ENCODE data around the gene SMTNL1. TPM values are rescaled to one million over a fixed set of nuclear protein-coding genes. Genes with fewer than 3 reads are reported as not detected.
"Not testable (repeated sequence)": the region's sequence is repeated elsewhere in the genome, so short reads cannot be mapped to it uniquely, and the experiment has no call there.

SMTNL1 gene
- total and polyA plus RNA-seq, 5 experiments from 2014 or later: 0.12 to 0.37 TPM; not detected in 3

DNA sequence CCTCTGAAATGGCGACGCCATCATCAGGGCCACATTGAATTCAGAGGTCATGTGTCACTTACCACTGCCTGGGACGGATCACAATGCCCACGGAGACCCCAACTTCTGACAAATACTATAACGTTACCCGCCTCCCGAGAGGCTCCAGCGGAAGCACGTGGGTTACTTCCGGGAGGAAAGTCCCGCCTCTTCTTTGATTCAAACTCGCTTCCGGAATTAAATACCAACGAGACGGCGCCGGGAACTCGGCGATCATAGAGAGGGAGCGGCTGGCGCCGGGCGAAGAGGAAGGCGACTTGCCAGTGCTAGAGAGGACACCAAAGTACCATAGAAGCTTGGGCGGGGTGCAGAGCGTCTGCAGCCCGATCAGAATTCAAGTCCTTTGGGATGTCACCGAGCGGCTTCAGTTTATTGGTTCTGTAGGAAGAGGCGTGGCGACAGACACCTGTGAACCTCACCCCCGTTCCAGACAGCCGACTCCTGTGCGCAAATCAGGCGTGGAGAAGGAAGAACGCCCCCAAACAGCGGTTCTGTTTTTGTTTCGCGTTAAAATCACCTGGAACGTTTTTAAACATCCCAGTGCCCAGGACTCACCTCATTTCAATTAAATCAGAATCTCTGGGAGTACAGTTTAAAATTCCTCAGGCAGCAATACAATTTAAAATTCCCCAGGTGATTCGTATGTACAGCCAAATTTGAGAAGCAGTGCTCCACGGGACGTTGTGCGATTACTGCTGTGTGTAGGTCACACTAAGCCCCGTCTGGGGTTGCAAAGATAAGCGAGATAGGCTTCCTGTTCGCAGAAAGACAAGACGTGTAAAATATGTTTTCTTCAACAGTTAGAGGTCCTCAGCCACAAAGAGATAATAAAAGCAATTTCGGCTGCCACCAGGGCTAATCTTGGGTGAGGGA, 6.5 kb upstream of the SMTNL1 start, which contains the start of gene TIMM10:
TSS of gene TIMM10 (minus strand) at position 159 of the 912 bp plus-strand sequence. CDS start 565 bp downstream, outside the sequence.
- DNase-seq: peak; percentile 78 to 98 (median 94)
- Mint-ChIP-seq H3K36me3 (peaks cover 0 to 6% (median 0%) of the 10 kb centered on the region in 3 donors), H3K27ac (peak within 1 kb of the TSS; percentile 95 to 99 (median 96)), H3K9me3 (no peaks in the 10 kb centered on the region), H3K4me1 (peaks cover 10 to 39% (median 38%) of the 10 kb centered on the region in 4 donors), H3K27me3 (no peaks in the 10 kb centered on the region), H3K4me3 (peak within 1 kb of the TSS; percentile 88 to 98 (median 94))
- POLR2A ChIA-PET: interaction anchor here (1.2 to 6.1 kb wide), 9 partner anchors 11 to 205 kb away, joined by 3 to 39 read pairs (median 5); partner anchors contain the start of genes SLC43A1, SSRP1 and UBE2L6
- ATAC-seq: peak; percentile 91 to 93

DNA sequence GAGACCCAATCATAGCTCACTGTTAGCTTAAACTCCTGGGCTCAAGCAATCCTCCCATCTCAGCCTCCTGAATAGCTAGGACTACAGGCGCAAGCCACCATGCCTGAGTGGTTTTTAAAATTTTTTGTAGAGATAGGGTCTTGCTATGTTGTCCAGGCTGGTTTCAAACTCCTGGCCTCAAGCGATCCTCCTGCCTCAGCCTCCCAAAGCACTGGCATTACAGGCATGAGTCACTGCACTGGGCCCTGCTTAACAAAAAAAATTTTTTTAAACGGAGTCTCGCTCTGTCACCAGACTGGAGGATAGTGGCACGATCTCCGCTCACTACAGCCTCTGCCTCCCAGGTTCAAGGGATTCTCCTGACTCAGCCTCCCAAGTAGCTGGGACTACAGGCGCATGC, 2.9 kb upstream of the SMTNL1 start:
- H3K9me3 Mint-ChIP-seq, H3K27me3 Mint-ChIP-seq, DNase-seq, H3K36me3 Mint-ChIP-seq, POLR2A ChIA-PET, H3K4me3 Mint-ChIP-seq, ATAC-seq: not testable (repeated sequence)
- H3K4me1 Mint-ChIP-seq: peaks cover 4 to 27% (median 22%) of the 10 kb centered on the region in 4 donors
- peak overlapping the region in 1 of 10 donors; percentile 67 for H3K27ac Mint-ChIP-seq

DNA sequence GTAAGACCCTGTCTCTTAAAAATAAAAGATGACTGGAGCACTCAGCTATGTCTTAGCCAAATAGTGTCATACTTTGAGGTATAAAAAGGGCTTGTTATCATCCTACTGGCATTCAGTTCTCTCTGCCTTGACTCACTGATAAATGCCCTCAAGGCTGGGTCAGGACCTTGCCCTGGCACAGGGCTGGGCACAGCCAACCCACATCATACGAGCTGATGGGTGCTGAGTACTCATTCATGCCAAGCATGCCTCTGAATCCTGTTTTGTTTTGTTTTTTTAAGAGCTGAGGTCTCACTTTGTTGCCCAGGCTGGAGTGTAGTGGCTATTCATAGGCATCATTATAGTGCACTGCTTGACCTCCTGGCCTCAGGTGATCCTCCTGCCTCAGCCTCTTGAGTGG, 1.9 kb downstream of the SMTNL1 start:
- no peak for ATAC-seq
- H3K9me3 Mint-ChIP-seq: no peaks in the 10 kb centered on the region
- H3K27me3 Mint-ChIP-seq: no peaks in the 10 kb centered on the region
- no peak overlapping the region for H3K4me3 Mint-ChIP-seq
- POLR2A ChIA-PET: no interaction called here
- peaks cover 0 to 6% (median 3%) of the 10 kb centered on the region in 3 donors for H3K36me3 Mint-ChIP-seq
- H3K27ac Mint-ChIP-seq: peak overlapping the region in 1 of 10 donors; percentile 61
- no peak for DNase-seq
- H3K4me1 Mint-ChIP-seq: peaks cover 0 to 7% (median 3%) of the 10 kb centered on the region in 4 donors

DNA sequence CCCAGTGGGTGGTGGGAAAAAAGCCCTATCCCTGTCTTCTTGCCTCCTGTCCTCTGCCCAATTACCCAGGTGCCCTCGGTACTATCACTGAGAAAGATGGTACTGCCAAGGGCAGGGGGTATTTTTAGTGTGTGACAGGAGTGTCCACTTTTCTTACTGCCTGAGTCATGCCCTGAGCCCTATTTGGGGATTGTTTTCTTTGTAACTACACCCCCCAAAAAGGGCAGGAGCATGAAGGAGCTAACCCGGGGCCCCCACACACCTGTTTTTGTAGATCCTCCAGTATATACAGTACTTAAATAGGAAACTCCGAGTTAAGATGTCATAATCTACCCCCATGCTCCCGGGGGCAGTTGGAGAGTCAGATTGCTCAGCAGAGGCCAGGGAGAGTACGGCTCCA, 3.8 kb downstream of the SMTNL1 start:
- Mint-ChIP-seq H3K4me1 (peaks cover 0 to 7% (median 3%) of the 10 kb centered on the region in 4 donors), H3K27me3 (no peaks in the 10 kb centered on the region), H3K36me3 (peaks cover 0 to 6% (median 3%) of the 10 kb centered on the region in 3 donors), H3K9me3 (no peaks in the 10 kb centered on the region), H3K4me3 (no peak overlapping the region), H3K27ac (no peak overlapping the region)
- DNase-seq (no peak), ATAC-seq (no peak)
- POLR2A ChIA-PET: interaction anchor here (0.6 kb wide), 1 partner anchor 374 kb away, joined by 3 read pairs; no protein-coding TSS in a partner anchor

DNA sequence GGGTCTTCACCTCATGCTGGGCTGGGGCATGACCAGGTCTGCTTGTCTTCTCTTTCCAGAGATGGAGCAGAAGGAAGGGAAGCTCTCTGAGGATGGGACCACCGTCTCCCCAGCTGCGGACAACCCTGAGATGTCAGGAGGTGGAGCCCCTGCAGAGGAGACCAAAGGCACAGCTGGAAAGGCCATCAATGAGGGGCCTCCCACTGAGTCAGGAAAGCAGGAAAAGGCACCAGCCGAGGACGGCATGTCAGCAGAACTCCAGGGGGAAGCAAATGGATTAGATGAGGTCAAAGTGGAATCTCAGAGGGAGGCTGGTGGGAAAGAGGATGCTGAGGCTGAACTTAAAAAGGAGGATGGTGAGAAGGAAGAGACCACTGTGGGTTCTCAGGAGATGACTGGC, 5.2 kb downstream of the SMTNL1 start:
- POLR2A ChIA-PET: no interaction called here
- Mint-ChIP-seq H3K9me3 (no peaks in the 10 kb centered on the region), H3K27ac (peak overlapping the region in 1 of 10 donors; percentile 9), H3K4me1 (peaks cover 4 to 13% (median 7%) of the 10 kb centered on the region in 4 donors), H3K4me3 (no peak overlapping the region), H3K27me3 (no peaks in the 10 kb centered on the region), H3K36me3 (peaks cover 0 to 11% (median 3%) of the 10 kb centered on the region in 3 donors)
- ATAC-seq (no peak), DNase-seq (no peak)

DNA sequence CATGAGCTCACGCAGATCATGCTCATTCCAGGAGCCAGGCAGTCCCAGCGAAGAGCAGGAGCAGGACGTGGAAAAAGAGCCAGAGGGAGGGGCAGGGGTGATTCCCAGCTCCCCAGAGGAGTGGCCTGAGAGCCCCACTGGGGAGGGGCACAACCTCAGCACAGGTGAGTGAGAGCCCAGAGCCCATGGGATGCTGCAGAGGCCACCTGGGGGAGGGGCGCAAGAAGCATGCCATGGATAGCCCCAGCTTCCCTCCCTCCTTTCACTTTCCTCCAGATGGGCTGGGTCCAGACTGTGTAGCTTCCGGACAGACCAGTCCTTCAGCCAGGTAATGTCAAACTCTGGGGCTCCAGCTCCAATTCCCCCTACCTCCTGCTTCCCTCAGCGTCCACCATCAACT, 6.2 kb downstream of the SMTNL1 start:
- POLR2A ChIA-PET: no interaction called here
- Mint-ChIP-seq H3K9me3 (no peaks in the 10 kb centered on the region), H3K4me3 (no peak overlapping the region), H3K27ac (peak overlapping the region in 3 of 10 donors; percentile 40 to 82 (median 49)), H3K27me3 (no peaks in the 10 kb centered on the region), H3K36me3 (peaks cover 0 to 15% (median 0%) of the 10 kb centered on the region in 3 donors), H3K4me1 (peaks cover 7 to 15% (median 12%) of the 10 kb centered on the region in 4 donors)
- ATAC-seq: no peak
- no peak for DNase-seq

DNA sequence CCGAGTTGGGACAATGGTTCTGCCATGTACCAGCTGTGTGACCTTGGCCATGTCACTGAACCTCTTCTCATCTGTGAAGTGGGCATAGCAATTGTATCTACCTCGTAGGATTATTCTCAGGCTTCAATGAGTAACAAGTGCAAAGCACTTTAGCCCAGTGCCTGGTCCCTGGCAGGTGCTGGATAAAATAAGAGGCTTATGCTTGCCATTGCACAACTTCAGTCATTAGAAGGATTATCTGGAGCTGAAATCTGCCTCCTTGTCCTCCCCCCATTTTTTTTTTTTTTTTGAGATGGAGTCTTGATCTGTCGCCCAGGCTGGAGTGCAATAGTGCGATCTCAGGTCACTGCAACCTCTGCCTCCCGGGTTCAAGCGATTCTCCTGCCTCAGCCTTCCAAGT, 7.2 kb downstream of the SMTNL1 start:
- POLR2A ChIA-PET: no interaction called here
- H3K27ac Mint-ChIP-seq: peak overlapping the region in 3 of 10 donors; percentile 34 to 51 (median 37)
- H3K4me3 Mint-ChIP-seq: no peak overlapping the region
- peaks cover 8 to 15% (median 12%) of the 10 kb centered on the region in 4 donors for H3K4me1 Mint-ChIP-seq
- H3K27me3 Mint-ChIP-seq: no peaks in the 10 kb centered on the region
- ATAC-seq (no peak), DNase-seq (no peak)
- H3K36me3 Mint-ChIP-seq: peaks cover 0 to 22% (median 0%) of the 10 kb centered on the region in 3 donors
- H3K9me3 Mint-ChIP-seq: no peaks in the 10 kb centered on the region

DNA sequence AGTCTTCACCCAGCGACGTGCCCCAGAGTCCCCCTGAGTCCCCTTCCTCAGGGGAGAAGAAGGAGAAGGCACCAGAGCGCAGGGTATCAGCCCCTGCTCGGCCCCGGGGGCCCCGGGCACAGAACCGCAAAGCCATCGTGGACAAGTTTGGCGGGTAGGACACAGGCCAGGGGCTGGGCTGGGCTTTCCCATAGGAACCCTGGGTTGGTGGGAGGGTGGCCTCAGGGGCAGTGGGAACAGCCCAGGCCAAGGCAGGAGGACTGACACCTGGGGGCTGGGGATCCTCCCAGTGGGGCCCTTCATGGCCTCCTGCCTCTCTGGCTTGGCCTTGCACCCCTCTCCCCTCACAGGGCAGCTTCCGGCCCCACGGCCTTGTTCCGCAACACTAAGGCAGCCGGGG, 8.5 kb downstream of the SMTNL1 start:
- POLR2A ChIA-PET: interaction anchor here (0.5 kb wide), 1 partner anchor 71 kb away, joined by 3 read pairs; no protein-coding TSS in a partner anchor
- H3K27ac Mint-ChIP-seq: peak overlapping the region in 2 of 10 donors; percentile 51 to 86
- DNase-seq (no peak), ATAC-seq (no peak)
- H3K27me3 Mint-ChIP-seq: no peaks in the 10 kb centered on the region
- H3K4me3 Mint-ChIP-seq: no peak overlapping the region
- peaks cover 8 to 15% (median 13%) of the 10 kb centered on the region in 4 donors for H3K4me1 Mint-ChIP-seq
- H3K9me3 Mint-ChIP-seq: no peaks in the 10 kb centered on the region
- H3K36me3 Mint-ChIP-seq: peaks cover 0 to 32% (median 0%) of the 10 kb centered on the region in 3 donors

DNA sequence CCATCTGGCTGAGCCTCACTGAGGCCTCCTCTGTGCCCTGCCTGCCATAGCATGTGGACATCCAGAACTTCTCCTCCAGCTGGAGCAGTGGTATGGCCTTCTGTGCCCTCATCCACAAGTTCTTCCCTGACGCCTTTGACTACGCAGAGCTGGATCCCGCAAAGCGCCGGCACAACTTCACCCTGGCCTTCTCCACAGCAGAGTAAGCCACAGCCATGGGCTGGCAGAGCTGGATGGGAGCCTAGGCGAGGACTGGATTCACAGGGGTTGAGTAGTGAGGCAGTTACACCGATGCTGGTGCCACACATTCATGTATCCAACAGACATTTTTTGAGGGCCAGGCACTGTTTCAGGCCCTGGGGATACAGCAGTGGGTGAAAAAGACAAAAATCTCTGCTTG, 9.1 kb downstream of the SMTNL1 start:
- ATAC-seq: no peak
- peak overlapping the region in 3 of 10 donors; percentile 33 to 80 (median 77) for H3K27ac Mint-ChIP-seq

DNA sequence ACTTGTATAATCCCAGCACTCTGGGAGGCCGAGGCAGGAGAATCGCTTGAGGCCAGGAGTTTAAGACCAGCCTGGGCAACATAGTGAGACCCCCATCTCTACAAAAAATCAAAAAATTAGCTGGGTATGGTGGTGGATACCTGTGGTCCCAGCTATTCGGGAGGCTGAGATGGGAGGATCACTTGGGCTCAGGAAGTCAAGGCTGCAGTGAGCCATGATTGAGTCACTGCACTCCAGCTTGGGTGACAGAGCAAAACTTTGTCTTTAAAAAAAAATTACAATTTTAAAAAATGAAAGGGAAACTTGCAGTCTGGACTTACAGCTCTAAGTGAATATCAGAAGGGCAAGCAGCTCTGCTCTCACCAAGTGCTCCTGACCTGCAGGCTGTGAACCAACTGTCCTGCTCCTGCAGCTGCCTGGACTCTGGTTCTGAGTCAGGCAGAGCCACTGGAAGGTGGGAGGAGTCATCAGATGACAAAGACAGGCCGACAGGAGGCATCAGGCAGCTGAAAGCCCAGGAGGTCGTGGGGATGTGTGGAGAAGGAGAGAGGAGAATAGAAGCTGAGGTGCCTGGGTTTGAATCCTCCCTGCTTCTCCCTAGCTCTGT, 9.6 kb downstream of the SMTNL1 start:
- ATAC-seq (no peak), DNase-seq (no peak)
- no peaks in the 10 kb centered on the region for H3K9me3 Mint-ChIP-seq
- POLR2A ChIA-PET: interaction anchor here (0.7 kb wide), 1 partner anchor 19 kb away, joined by 3 read pairs; no protein-coding TSS in a partner anchor
- peaks cover 8 to 15% (median 13%) of the 10 kb centered on the region in 4 donors for H3K4me1 Mint-ChIP-seq
- peaks cover 0 to 42% (median 2%) of the 10 kb centered on the region in 3 donors for H3K36me3 Mint-ChIP-seq
- no peak overlapping the region for H3K4me3 Mint-ChIP-seq
- no peaks in the 10 kb centered on the region for H3K27me3 Mint-ChIP-seq
- peak overlapping the region in 8 of 10 donors; percentile 63 to 85 (median 76) for H3K27ac Mint-ChIP-seq

More for the DNA sequence above, 9.1 kb downstream of the SMTNL1 start:
- Mint-ChIP-seq H3K9me3 (no peaks in the 10 kb centered on the region), H3K36me3 (peaks cover 0 to 36% (median 0%) of the 10 kb centered on the region in 3 donors), H3K4me3 (no peak overlapping the region), H3K4me1 (peaks cover 8 to 15% (median 13%) of the 10 kb centered on the region in 4 donors), H3K27me3 (no peaks in the 10 kb centered on the region)
- DNase-seq: no peak
- POLR2A ChIA-PET: interaction anchor here (0.5 kb wide), 1 partner anchor 71 kb away, joined by 3 read pairs; no protein-coding TSS in a partner anchor

DNA sequence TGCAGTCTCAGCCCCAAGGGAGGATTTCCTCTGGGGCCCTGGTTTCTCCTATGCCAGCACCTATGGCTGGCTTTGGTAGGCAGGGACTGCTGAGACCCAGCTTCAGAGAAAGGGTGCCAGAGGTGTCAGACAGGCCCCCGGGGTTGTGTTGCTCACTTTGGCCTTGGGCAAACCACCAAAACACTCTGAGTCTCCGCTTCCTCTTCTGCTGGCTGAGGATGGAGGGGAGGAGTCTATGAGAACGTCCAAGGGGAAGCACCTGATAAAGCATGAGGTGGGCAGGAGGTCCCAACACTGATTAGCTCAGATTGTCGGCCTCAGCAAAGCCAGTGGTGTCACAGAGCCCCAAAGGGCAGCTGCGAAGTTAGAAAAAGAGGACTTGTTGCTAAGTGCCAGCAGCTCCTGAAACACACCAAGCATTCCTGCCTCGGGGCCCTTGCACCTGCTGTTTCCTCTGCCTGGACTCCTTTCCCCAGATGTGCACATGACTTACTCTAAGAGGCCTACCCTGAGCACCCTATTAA, 10.5 kb downstream of the SMTNL1 start:
- peaks cover 8 to 13% (median 11%) of the 10 kb centered on the region in 4 donors for H3K4me1 Mint-ChIP-seq
- no peaks in the 10 kb centered on the region for H3K9me3 Mint-ChIP-seq
- H3K27me3 Mint-ChIP-seq: no peaks in the 10 kb centered on the region
- no peak overlapping the region for H3K4me3 Mint-ChIP-seq
- DNase-seq: no peak
- H3K36me3 Mint-ChIP-seq: peaks cover 0 to 51% (median 5%) of the 10 kb centered on the region in 3 donors
- POLR2A ChIA-PET: interaction anchor here (0.7 kb wide), 1 partner anchor 20 kb away, joined by 3 read pairs; no protein-coding TSS in a partner anchor
- ATAC-seq: peak in 1 of 2 donors; percentile 39
- peak overlapping the region in 8 of 10 donors; percentile 64 to 83 (median 79) for H3K27ac Mint-ChIP-seq

DNA sequence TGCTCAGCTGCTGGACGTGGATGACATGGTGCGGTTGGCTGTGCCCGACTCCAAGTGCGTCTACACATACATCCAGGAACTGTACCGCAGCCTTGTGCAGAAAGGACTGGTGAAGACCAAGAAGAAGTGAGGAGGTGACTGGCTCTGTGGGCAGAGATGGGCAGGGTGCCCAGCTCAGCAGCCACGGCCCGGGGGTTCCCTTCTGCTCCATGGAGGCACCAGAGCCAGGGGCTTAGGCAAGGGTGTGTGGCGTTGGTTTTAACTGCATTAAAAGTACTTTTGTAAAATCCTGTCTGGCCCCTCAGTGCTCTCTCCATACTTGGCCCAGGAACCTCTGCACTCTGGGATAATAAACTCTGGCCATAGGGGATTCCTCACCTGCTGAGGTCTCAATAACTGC, 12.6 kb downstream of the SMTNL1 start:
- Mint-ChIP-seq H3K4me1 (peaks cover 8 to 13% (median 9%) of the 10 kb centered on the region in 4 donors), H3K4me3 (no peak overlapping the region), H3K27me3 (no peaks in the 10 kb centered on the region), H3K9me3 (no peaks in the 10 kb centered on the region), H3K36me3 (peaks cover 0 to 70% (median 13%) of the 10 kb centered on the region in 3 donors), H3K27ac (peak overlapping the region in 4 of 10 donors; percentile 40 to 70 (median 59))
- ATAC-seq: no peak
- POLR2A ChIA-PET: no interaction called here
- DNase-seq: no peak

Measured in naive thymus-derived CD8-positive, alpha-beta T cell (primary cell).